Peyer's patch (tissue), 4 donors: ENCODE measurements around the gene MRGPRD.

Experiments
- POLR2A ChIP-seq, 2 donors: fragments of 450-650 bp; IDR thresholded peaks; one replicate each; pipeline ENCODE4 v1.5.1; 2017; ENCODE audit warnings: antibody characterized with exemption in 2 of 2, mild to moderate bottlenecking in 2 of 2, moderate library complexity in 2 of 2
- TF ChIP-seq, protein P1 (sequence below), 6 experiments: fragments of 450-650 bp in 4 of 6; fragments of 200-600 bp in 2 of 6; sonication (generic) in 1 of 6; IDR thresholded peaks; one replicate each; pipeline ENCODE4 v1.5.1; 2017 to 2019; ENCODE audit warnings: antibody characterized with exemption in 6 of 6, mild to moderate bottlenecking in 3 of 6, moderate library complexity in 1 of 6

DNA sequence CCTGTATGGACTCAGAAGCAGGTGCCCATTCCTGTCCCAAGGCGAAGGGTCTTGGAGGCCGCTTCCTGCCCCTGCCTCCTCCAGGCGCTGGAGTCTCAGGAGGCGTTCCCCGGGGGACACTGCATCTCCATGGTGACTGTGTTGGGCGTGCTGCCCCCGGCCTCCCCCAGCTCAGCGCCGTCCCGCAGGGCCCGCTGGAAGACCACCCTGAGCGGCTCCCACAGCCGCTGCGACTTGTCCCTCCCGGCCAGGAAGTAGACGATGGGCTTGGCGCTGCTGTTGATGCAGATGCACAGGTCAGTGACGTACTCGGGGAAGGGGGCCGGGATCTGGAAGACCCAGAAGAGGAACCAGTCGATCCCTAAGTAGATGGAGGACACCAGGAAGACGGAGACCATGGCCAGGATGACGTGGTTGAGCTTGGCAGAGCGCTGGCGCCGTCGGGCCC is 24.4 kb upstream of the MRGPRD start:
- TF ChIP-seq, protein P1, sequence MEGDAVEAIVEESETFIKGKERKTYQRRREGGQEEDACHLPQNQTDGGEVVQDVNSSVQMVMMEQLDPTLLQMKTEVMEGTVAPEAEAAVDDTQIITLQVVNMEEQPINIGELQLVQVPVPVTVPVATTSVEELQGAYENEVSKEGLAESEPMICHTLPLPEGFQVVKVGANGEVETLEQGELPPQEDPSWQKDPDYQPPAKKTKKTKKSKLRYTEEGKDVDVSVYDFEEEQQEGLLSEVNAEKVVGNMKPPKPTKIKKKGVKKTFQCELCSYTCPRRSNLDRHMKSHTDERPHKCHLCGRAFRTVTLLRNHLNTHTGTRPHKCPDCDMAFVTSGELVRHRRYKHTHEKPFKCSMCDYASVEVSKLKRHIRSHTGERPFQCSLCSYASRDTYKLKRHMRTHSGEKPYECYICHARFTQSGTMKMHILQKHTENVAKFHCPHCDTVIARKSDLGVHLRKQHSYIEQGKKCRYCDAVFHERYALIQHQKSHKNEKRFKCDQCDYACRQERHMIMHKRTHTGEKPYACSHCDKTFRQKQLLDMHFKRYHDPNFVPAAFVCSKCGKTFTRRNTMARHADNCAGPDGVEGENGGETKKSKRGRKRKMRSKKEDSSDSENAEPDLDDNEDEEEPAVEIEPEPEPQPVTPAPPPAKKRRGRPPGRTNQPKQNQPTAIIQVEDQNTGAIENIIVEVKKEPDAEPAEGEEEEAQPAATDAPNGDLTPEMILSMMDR (IDR thresholded peaks at IDR 0.05), result no peak
- no peak for TF ChIP-seq POLR2A (IDR thresholded peaks at IDR 0.05)
